Memory B cell (primary cell): Measurements from ENCODE around the gene PCF11.
A peak's percentile ranks its signal among the peaks of the same experiment; 100 is the strongest.
"Not testable (repeated sequence)": the region's sequence is repeated elsewhere in the genome, so short reads cannot be mapped to it uniquely, and the experiment has no call there.

ENCODE experiments used
- ATAC-seq: fragments of 150-1000 bp; cut with Tn5 transposase; 2 replicates; pipeline ENCODE4 v1.10.0; 2021; ENCODE audit warnings: low read depth, mild to moderate bottlenecking, moderate library complexity
- DNase-seq, 2 donors: peaks; one replicate each; pipeline ENCODE4 v3.0.0; 2022; ENCODE audit warnings: low spot score in 2 of 2
- H3K27ac Mint-ChIP-seq: one replicate; pipeline ENCODE4 v1.8.0; 2022; ENCODE audit warnings: mild to moderate bottlenecking, moderate library complexity, mixed read lengths
- H3K27me3 Mint-ChIP-seq: one replicate; pipeline ENCODE4 v1.8.0; 2022; ENCODE audit warnings: mixed read lengths
- H3K36me3 Mint-ChIP-seq: one replicate; pipeline ENCODE4 v1.8.0; 2022; ENCODE audit warnings: mild to moderate bottlenecking, mixed read lengths
- H3K4me1 Mint-ChIP-seq: one replicate; pipeline ENCODE4 v1.8.0; 2022; ENCODE audit warnings: mixed read lengths
- H3K4me3 Mint-ChIP-seq: one replicate; pipeline ENCODE4 v1.8.0; 2022; ENCODE audit warnings: mild to moderate bottlenecking, moderate library complexity, mixed read lengths
- H3K9me3 Mint-ChIP-seq: one replicate; pipeline ENCODE4 v1.8.0; 2022; ENCODE audit warnings: mixed read lengths

Gene PCF11

DNA sequence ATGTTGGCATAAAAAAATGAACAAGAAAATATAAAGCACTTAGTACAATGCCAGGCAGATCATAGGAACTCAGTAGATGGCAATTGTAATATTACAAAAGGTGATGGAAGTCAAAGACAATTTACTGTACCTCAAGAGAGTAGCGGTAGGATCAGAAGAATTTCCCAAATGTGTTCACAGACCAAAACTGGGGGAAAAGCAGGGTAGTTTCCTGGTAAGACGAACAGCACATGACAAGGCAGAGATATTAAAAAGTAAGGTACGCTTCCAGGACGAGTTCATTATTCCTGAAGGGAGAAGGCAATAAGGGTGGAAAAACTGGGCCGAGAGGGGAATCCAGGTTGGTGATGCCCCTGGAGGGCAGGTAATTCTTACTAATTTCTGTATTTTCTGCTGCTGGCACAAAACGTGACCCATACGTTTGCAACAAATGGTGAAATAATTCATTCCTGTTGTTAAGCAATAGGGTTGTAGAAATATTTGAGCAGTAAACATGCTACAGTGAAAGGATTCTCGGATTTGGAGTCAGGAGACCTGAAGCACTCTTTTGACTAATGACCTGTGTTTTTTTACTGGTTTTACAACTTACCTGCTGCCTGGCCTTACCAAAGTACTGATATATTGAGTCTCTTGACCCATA lies 35.8 kb downstream of the PCF11 start:
- ATAC-seq (no peak), DNase-seq (no peak)
- Mint-ChIP-seq H3K36me3 (peaks cover 4% of the 10 kb centered on the region), H3K4me3 (peak overlapping the region; percentile 97), H3K27ac (peak overlapping the region; percentile 97), H3K9me3 (no peaks in the 10 kb centered on the region), H3K27me3 (no peaks in the 10 kb centered on the region), H3K4me1 (peaks cover 31% of the 10 kb centered on the region)

DNA sequence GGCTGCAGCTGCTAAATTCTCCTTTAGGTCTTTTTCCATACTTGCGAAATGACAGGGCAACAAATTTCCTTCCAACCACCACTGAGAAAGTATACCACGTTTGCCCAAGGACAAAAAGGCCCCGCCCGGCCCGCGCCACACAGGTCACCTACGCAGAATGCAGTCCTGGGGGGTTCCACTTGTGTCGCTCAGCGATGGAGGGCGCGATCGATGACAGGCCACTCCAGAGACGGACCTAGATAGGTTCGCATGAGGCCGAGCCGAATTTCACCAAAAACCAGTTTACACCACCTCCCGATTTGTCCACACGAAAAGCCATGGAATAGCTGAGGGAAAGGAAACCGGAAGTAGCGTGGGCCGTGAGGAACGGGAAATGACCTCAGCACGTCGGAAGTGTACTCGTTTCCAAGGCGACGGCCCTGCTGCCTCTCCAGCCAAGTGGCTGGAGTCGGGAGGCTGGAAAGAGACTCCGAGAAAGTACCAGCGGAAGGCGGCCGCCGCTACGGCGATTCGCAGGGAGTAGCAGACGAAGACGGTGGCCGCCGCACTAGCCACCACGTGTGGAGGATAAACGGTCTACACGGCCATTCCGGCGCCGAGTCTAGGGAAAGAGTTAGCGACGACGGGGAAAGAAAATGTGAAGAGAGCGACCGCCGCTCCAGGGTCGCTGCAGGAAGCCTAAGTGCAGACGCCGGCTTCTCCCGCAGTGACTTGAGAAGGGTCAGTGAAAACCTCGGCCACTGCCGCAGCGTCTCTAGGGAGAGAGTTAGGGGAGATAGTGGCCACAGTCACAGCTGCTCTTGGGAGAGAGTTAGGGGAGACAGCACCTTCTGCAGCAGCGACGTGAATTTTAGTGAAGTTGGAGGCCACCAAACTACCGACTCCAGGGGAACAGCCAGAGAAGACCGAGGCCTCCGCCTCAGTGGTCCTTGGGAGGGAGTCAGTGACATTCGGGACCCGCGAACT lies 36.7 kb downstream of the PCF11 start, which contains the start of gene ANKRD42:
Gene ANKRD42 (plus strand): TSS at position 398 of the 966 bp plus-strand sequence. CDS start 959 bp downstream, outside the sequence.
- peak; percentile 78 to 82 for DNase-seq
- Mint-ChIP-seq H3K4me3 (peak within 1 kb of the TSS; percentile 97), H3K4me1 (peaks cover 31% of the 10 kb centered on the region), H3K27me3 (no peaks in the 10 kb centered on the region), H3K36me3 (peaks cover 4% of the 10 kb centered on the region), H3K9me3 (no peaks in the 10 kb centered on the region), H3K27ac (peak within 1 kb of the TSS; percentile 97)
- ATAC-seq = peak; percentile 78

DNA sequence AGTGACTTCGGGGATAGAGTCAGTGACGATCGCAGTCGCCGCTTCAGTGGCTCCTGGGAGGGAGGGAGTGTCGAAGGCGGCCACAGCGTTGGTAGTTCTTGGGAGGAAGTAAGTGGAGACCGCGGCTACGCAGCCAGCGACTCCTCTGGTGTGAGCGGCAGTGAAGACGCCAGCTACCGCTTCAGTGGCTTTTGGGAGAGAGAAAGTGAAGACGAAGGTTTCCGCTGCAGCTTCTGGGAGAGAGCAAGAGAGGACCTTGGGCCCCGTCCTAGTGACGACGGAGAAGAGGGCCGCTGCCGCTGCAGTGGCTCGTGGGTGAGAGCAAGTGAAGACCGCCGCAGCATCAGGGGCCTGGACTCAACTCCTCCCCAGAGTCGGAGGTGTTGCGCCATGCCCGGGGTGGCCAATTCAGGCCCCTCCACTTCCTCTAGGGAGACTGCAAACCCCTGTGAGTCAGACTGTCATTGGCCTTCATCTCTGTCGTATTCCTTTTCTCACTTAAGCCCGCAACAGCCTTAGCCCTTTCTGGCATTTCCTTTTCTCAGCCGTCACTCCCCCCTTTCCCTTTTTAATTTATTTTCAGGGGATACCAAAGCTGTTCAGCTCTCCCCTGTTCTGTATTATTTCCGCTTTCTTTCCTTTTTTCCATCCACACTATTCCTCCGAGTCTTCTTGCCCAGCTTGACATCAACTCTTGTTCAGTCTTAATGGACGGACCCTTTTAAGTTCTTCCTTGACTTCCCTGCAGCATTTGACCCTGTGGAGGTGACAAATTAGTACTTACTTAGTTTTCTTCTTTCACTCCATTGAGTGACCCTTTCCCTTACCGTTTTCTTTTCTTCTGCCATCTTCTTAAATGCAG lies 37.6 kb downstream of the PCF11 start:
- Mint-ChIP-seq H3K4me3 (peak overlapping the region; percentile 97), H3K4me1 (peaks cover 31% of the 10 kb centered on the region), H3K27ac (peak overlapping the region; percentile 97), H3K27me3 (no peaks in the 10 kb centered on the region), H3K9me3 (no peaks in the 10 kb centered on the region), H3K36me3 (peaks cover 6% of the 10 kb centered on the region)
- peak; percentile 71 for ATAC-seq
- peak; percentile 65 to 66 for DNase-seq

DNA sequence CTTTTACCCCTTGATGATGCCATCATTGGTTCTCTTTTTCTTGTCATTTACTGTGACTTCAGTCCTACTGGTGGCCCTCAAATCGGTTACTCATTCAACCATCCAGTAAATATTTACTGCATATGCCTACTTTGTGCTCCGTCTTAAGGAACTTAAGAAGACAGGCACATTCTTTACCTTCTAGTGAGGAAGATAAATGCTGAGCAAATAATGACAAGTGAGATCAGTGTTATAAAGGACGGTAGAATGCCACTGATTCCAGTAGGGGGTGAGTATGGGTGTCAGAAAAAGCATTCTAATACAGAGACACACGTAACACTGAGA lies 38.2 kb downstream of the PCF11 start:
- H3K27me3 Mint-ChIP-seq = no peaks in the 10 kb centered on the region
- H3K9me3 Mint-ChIP-seq = no peaks in the 10 kb centered on the region
- H3K36me3 Mint-ChIP-seq = peaks cover 10% of the 10 kb centered on the region
- H3K4me3 Mint-ChIP-seq = peak overlapping the region; percentile 97
- H3K4me1 Mint-ChIP-seq = peaks cover 34% of the 10 kb centered on the region
- peak overlapping the region; percentile 97 for H3K27ac Mint-ChIP-seq
- DNase-seq = no peak
- ATAC-seq = no peak

DNA sequence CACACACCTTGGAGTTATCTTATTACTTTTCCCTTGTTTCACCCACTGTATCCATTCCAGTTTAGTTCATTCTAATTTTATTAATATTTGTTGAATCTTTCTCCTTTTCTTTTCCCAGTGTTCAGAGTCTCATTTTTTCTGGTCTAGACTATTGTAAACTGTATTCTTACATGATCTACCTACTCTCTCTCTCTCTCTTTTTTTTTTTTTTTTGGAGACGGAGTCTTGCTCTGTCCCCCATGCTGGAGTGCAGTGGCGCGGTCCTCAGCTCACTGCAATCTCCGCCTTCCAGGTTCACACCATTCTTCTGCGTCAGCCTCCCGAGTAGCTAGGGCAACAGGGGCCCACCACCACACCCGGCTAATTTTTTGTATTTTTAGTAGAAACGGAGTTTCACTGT lies 38.7 kb downstream of the PCF11 start:
- Mint-ChIP-seq H3K4me3 (peak overlapping the region; percentile 30), H3K27ac (peak overlapping the region; percentile 97), H3K36me3 (peaks cover 13% of the 10 kb centered on the region), H3K27me3 (no peaks in the 10 kb centered on the region), H3K9me3 (no peaks in the 10 kb centered on the region), H3K4me1 (peaks cover 37% of the 10 kb centered on the region)
- no peak for ATAC-seq
- DNase-seq = no peak

DNA sequence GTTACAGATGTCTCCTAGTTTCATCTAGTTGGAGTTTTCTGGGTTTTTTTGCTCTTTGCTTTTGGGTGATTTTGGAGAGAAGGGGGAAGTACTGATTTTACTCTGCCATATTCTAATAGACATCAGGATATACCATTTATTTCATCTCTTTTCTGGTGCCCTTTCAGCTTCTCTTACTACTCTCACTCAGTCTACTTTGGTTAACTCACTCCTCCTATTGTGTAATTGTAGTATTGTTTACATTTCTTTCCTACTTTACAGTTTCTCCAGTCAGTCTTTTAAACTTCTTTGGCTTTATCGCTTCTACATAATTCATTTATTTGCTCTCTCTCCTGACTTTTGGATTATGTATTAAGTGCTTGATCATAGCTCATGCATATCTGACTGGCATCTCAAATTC lies 43.1 kb downstream of the PCF11 start:
- no peaks in the 10 kb centered on the region for H3K9me3 Mint-ChIP-seq
- peaks cover 28% of the 10 kb centered on the region for H3K4me1 Mint-ChIP-seq
- no peaks in the 10 kb centered on the region for H3K27me3 Mint-ChIP-seq
- DNase-seq = no peak
- H3K27ac Mint-ChIP-seq = no peak overlapping the region
- ATAC-seq = no peak
- peaks cover 23% of the 10 kb centered on the region for H3K36me3 Mint-ChIP-seq
- no peak overlapping the region for H3K4me3 Mint-ChIP-seq

DNA sequence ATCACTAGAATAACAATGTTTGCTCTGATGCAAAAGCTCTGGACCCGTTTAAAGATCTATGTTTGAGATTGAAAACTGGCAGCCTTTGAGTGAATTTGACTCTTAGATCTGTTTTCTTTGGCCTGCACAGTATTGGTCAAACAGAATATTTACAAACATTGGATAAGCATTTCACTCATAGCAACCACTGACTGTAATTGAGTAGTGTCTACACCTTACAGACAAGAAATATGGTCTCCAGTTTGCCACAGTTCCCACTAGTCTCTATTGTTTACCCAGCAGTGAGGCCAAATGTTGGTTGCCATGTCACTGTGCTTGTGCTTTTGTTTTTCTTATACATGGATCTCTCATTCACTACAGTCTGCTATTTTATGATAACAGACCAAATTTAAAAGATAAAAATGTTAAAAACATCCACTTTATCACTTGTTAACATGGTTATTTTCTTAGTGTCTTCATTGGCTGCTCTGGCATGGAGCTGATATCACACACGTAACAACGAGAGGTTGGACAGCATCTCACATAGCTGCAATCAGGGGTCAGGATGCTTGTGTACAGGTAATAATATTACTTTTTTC lies 48.8 kb downstream of the PCF11 start:
- peaks cover 28% of the 10 kb centered on the region for H3K36me3 Mint-ChIP-seq
- H3K27ac Mint-ChIP-seq = no peak overlapping the region
- H3K9me3 Mint-ChIP-seq = no peaks in the 10 kb centered on the region
- H3K4me1 Mint-ChIP-seq = peaks cover 2% of the 10 kb centered on the region
- no peaks in the 10 kb centered on the region for H3K27me3 Mint-ChIP-seq
- DNase-seq = no peak
- H3K4me3 Mint-ChIP-seq = no peak overlapping the region
- ATAC-seq = no peak

DNA sequence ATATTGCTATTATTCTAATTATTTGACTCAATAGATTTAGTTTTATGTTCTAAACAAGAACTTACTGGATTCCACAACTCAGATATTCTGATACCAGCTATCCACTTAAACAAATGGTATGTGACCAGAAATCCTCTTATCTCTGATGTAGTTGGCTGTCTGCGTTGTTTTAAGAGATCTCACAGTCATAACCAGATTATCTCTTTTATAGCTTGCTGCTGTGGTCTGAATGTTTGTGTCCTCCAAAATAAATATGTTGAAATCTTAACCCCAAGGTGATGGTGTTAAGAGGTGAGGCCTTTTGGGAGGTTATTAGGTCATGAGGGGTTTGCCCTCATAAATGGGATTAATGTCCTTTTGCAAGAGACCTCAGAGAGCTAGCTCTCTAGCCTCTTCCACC lies 49.3 kb downstream of the PCF11 start:
- Mint-ChIP-seq H3K27me3 (no peaks in the 10 kb centered on the region), H3K27ac (no peak overlapping the region), H3K36me3 (peaks cover 28% of the 10 kb centered on the region), H3K4me1 (peaks cover 2% of the 10 kb centered on the region), H3K4me3 (no peak overlapping the region), H3K9me3 (no peaks in the 10 kb centered on the region)
- no peak for ATAC-seq
- no peak for DNase-seq

DNA sequence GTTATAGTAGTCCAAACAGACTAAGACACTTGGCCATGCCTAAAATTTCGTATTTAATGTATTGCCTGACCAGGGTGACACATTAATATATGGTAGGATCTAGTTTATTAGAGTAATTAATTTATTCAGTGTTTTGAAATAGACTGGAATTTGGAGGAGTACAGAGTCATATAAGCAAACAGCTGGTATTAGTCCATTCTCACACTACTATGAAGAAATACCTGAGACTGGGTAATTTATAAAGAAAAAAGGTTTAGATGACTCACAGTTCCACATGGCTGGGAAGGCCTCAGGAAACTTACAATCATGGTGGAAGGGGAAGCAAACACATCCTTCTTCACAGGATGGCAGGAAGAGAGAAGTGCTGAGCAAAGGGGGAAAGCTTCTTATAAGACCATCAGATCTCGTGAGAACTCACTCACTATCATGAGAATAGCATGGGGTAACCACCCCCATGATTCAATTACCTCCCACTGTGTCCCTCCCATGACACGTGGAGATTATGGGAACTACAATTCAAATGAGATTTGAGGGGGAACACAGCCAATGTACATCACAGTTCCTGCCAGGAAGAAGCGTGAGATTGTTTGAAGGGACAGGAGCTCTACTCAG lies 49.9 kb downstream of the PCF11 start:
- ATAC-seq, H3K27me3 Mint-ChIP-seq: not testable (repeated sequence)
- H3K36me3 Mint-ChIP-seq = peaks cover 28% of the 10 kb centered on the region

DNA sequence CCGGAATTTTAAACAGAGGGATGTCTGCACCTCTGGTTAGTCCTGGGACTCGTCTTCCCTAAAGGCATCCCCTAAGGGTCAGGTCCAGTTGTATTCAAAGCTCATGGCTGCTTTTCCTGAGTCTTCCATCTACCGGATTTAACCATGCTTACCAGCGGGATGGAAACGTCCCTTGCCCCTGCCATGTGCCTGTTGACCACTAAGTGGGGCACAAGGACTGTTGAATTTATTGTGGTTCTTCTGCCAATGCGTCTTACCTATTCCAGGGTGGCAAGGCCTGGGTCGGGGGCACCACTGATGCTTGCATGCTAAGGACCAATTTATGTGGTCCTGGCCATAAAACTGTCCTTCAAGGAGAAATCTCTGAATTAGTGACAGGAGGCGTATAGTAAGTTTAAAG lies 62.2 kb downstream of the PCF11 start:
- ATAC-seq = no peak
- Mint-ChIP-seq H3K4me1 (no peaks in the 10 kb centered on the region), H3K27me3 (no peaks in the 10 kb centered on the region), H3K9me3 (no peaks in the 10 kb centered on the region), H3K36me3 (peaks cover 7% of the 10 kb centered on the region), H3K27ac (no peak overlapping the region), H3K4me3 (no peak overlapping the region)
- DNase-seq = no peak

More for the DNA sequence above, 49.9 kb downstream of the PCF11 start:
- not testable (repeated sequence) for H3K4me1 Mint-ChIP-seq, DNase-seq, H3K9me3 Mint-ChIP-seq, H3K4me3 Mint-ChIP-seq
- peak overlapping the region; percentile 3 for H3K27ac Mint-ChIP-seq

DNA sequence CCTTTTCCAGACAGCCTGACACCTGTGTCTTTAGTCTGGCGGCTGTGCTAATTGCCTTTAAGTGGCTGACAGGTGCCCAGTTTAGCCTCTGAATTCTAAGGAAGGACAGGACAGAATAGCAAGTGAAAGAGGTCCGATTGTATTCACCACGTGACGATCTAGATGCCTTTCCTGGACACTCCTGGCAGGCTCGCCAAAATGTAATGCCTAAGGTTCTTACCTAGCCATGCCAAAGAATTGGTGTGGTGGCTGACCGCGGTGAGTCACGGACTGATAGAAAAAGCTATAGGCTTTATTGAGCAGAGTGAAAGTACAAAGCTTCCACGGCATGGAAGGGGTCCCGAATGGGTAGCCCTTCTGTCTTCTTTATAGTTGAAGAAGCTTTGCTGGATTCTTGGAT lies 63.3 kb downstream of the PCF11 start:
- Mint-ChIP-seq H3K27ac (no peak overlapping the region), H3K4me3 (no peak overlapping the region), H3K4me1 (no peaks in the 10 kb centered on the region), H3K36me3 (peaks cover 2% of the 10 kb centered on the region), H3K27me3 (no peaks in the 10 kb centered on the region), H3K9me3 (no peaks in the 10 kb centered on the region)
- no peak for DNase-seq
- no peak for ATAC-seq

DNA sequence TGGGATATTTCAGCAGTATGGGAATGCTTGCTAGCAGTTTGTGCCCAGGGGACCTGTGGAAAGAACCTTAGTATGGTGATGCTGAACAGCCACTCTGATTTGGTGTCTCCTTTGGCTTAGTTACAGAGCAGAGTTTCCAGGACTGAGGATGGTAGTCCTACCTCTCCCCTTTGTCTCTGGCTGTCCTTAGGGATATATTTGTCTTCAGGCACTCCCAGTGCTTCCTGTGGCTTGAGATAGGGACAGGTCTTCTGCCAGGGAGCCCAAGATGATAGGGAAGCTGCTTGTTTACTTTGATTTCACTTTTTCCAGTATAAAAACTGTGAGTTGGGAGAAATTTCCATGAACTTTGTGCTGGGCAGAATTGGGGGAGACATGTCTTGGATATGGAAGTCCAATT lies 64.8 kb downstream of the PCF11 start:
- no peak overlapping the region for H3K4me3 Mint-ChIP-seq
- no peaks in the 10 kb centered on the region for H3K9me3 Mint-ChIP-seq
- no peak for ATAC-seq
- DNase-seq = no peak
- no peak overlapping the region for H3K27ac Mint-ChIP-seq
- H3K27me3 Mint-ChIP-seq = no peaks in the 10 kb centered on the region
- H3K4me1 Mint-ChIP-seq = no peaks in the 10 kb centered on the region
- peaks cover 2% of the 10 kb centered on the region for H3K36me3 Mint-ChIP-seq

DNA sequence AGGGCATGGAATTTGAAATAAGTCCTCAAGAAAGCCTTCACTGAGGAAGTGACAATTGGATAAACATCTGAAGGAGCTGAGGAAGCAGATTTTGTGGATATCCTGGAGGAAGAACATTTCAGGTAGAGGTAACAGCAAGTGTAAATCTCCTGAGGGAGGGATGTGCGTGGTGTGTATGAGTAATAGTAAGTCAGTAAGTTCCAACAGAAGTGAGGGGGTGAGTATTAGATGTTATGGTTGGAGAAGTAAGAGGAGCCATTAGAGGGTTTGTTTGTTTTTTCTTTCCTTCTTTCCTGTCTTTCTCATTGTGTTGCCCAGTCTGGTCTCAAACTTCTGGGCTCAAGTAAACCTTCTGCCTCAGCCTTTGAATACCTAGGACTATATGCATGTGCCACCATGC lies 65.6 kb downstream of the PCF11 start:
- DNase-seq = no peak
- H3K36me3 Mint-ChIP-seq = peaks cover 2% of the 10 kb centered on the region
- ATAC-seq = no peak
- H3K9me3 Mint-ChIP-seq = no peaks in the 10 kb centered on the region
- H3K4me1 Mint-ChIP-seq = no peaks in the 10 kb centered on the region
- no peak overlapping the region for H3K27ac Mint-ChIP-seq
- H3K27me3 Mint-ChIP-seq = no peaks in the 10 kb centered on the region
- H3K4me3 Mint-ChIP-seq = no peak overlapping the region
